CD4-positive, alpha-beta T cell treated with Interleukin-1 beta for 1 hour (primary cell): Measurements from ENCODE around the gene POR.
"Not testable (repeated sequence)": the region's sequence is repeated elsewhere in the genome, so short reads cannot be mapped to it uniquely, and the experiment has no call there.

Experiments
- DNase-seq, 2 donors: peaks; one replicate each; pipeline ENCODE4 v3.0.0-alpha.2; 2020 to 2022

POR gene

DNA sequence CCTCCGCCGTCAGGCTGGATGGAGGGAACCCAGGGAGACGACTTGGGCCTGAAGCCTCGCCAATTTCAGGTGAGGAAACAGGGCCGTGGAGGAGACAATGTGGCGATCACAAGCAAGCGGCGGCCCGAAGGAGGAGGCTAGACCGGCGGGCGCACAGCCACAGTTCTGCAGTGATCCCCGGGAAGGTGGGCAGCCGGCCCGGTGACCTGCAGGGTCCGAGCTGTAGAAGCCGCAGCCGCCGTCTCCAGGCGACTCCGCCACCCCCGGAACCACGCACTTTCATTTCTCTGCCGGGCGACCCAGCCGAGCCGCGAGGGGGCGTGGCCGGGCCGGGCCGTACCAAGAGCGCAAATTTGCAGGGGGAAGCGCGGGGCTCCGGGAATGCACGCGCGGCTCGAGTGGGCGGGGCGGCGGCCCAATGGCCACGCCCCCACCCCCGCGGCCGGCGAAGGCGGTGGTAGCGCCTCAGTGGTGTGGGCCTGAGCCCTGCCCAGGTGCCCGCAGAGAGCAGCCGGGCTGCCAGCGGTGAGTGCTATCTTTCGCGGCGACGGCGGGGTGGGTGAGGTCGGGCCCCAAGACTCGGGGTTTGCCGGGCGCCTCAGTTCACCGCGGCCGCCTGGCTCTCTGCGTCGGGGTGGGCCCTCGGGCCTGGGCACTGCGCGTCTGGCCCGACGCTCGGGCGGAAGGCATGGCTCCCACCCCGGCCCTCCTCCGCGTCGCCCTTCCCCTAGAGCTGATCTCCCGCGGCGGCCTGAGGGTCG is at the start of gene POR:
POR (plus strand) TSS at position 501 of the 761 bp plus-strand sequence. CDS start 38,847 bp downstream, outside the sequence.
- DNase-seq: peak; percentile 96 to 99

DNA sequence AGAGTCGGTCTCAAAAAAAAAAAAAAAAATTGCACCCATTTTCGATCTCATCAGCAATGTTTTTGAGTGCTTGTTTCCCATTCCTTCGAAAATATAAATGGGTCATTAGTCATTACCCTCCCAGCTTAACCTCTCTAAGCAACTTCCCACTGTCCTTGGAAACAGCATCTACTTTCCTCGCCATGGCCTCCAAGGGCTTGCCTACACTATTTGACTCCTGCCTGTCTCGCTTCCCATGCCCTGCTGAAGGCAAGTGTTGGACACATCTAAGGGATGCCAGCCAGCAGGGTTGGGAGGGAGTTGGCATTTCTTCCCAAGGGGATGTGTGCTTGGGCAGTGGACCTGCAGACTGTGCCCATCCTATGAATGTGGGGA is 48.9 kb upstream of the POR start:
- DNase-seq: no peak

DNA sequence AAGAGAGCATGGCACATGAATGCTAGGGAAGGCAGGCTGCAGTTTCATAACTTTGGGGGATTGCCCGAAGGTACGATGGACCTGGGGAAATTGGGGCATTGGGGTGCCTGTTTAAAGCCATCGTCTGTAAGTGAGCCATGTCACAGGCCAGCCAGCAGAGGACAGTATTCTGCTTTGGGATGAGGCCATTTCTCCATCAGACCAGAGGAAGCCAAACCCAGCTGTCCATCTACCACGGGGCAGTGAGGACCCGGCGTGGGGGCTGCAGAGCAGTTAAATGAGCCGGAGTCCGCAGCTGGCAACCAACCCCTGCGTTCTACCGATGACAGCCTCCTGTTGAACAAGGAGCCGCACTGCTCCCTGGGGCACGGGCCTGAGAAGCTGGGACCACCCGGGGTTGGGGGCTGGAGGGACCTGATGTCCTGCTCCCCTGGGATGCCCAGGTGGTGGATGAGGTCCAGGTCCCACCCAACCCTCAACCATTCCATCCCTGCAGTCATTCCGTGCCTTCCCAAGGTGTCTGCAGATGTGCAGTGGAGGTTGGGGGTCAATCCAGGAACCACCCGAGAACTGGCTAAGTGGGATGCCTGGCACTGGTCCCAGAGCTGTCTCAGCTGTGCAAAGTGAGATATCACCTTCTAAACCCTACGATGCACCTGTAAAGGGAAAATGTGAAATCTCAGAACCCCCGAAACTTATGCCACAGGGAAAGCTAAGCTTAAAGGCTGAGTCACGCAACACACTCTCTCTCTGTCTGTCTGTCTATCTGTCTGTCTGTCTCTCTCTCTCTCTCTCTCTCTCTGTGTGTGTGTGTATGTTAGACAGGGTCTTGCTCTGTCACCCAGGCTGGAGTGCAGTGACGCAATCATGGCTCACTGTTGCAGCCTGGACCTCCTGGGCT is 48.2 kb upstream of the POR start:
- DNase-seq: peak; percentile 58 to 62

DNA sequence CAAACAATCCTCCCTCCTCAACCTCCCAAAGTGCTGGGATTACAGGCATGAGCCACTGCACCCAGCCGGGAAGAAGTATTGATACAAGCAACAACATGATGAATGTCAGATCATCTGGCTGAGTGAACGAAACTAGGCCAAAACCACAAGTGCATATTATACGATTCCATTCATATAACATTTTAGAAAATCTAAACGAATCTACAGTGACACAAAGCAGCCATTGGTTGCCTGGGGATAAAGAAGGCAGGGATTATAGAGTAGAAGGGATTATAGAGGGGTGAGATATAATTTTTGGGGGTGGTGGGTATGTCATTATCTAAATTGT is 47.6 kb upstream of the POR start:
- DNase-seq: no peak

DNA sequence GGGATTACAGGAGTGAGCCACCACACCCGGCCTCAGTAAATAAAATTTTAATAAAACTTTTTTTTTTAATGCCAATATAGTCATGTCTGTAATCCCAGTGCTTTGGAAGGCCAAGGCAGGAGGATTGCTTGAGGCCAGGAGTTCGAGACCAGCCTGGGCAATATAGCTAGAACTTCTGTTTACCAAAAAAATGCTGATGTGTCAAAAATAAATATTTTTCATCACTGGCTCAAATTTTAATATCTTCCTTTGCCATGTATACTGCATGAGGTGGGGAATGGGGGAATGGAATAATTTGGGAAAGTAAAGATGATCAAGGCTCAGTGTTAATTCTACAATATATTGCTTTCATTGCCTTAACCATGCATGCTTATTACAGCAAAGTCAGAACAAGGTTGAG is 46.8 kb upstream of the POR start:
- no peak for DNase-seq

DNA sequence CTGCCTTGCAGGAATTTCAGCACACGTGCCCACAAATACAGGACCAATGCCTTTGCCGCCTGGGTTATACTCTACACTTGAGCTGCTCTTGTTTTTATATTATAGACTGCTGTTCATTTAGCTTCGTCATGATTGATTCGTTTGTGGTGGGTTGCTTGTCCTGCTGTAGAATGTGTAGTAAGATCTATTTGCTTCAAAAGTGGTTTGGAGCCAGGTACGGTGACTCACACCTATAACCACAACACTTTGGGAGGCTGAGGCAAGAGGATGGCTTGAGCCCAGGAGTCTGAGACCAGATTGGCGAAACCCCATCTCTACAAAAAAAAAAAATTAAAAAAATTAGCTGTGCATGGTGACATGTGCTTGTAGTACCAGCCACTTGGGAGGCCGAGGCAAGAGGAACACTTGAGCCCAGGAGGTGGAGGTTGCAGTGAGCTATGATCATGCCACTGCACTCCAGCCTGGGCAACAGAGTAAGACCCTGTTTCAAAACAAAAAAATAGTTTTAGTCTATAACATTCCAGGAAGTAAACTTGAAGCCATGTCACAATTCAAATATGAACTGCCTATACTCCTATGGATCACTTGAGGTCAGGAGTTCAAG is 45.1 kb upstream of the POR start:
- DNase-seq: no peak

DNA sequence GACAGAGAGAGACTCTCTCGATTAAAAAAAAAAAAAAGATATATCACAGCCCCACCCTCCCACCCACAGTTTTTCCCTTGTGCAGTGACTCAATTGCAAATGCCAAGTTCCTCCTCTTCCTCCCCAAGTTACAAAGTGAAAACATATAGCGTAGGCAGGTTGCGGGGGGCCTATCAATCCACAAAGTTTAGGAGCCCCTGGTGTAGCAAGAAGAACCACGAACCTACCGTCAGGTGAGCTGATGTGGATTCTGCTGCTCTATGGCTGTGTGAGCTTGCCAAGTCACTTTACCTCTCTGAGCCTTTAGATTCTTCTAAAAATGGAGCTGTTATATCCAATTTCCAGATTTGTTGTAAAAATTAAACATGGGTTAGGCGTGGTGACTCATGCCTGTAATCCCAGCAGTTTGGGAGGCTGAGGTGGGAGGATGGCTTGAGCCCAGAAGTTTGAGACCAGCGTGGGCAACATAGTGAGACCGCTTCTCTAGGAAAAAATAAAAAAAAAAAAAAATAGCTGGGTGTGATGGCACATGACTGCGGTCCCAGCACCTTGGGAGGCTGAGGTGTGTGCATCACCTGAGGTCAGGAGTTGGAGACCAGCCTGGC is 44.3 kb upstream of the POR start:
- no peak for DNase-seq

DNA sequence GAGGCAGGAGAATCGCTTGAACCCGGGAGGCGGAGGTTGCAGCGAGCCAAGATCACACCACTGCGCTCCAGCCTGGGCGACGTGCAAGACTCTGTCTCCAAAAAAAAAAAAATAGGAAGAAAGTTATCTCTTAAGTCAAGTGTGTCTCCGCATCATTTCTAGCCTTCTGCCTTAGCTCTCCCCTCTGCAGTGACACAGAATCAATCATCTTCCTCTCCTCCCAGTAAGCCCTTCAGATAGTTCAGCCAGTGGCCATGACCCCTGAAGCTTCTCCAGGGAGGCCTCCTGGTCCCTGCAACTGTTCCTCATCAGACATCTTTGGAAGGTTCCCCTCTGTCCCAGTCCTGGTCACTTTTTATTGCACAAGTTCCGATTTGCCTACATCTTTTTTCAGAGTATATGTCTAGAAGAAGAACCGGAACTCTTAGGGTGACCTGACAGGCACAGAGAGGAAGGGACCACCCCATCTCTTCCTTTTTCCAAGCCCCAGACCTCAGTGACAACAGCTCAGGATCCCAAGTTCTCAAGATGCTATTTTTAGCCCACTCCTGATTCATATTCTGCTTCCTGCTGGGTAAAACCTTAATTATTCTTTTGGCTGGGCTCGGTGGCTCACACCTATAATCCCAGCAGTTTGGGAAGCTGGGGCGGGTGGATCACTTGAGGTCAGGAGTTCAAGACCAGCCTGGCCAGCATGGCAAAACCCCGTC is 42.7 kb upstream of the POR start:
- no peak for DNase-seq

DNA sequence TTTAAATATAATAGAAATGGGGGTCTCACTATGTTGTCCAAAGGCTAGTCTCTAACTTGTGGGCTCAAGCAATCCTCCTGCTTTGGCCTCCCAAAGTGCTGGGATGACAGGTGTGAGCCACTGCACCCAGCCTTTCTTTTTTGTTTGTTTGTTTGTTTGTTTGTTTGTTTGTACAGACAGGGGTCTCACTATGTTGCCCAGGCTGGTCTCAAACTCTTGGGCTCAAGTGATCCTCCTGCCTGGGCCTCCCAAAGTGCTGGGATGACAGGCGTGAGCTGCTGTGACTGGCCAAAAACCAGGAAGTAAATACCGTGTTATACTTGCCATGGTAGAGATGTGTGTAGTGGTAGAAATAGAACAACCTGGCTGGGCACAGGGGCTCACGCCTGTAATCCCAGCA is 40.8 kb upstream of the POR start:
- DNase-seq: not testable (repeated sequence)

DNA sequence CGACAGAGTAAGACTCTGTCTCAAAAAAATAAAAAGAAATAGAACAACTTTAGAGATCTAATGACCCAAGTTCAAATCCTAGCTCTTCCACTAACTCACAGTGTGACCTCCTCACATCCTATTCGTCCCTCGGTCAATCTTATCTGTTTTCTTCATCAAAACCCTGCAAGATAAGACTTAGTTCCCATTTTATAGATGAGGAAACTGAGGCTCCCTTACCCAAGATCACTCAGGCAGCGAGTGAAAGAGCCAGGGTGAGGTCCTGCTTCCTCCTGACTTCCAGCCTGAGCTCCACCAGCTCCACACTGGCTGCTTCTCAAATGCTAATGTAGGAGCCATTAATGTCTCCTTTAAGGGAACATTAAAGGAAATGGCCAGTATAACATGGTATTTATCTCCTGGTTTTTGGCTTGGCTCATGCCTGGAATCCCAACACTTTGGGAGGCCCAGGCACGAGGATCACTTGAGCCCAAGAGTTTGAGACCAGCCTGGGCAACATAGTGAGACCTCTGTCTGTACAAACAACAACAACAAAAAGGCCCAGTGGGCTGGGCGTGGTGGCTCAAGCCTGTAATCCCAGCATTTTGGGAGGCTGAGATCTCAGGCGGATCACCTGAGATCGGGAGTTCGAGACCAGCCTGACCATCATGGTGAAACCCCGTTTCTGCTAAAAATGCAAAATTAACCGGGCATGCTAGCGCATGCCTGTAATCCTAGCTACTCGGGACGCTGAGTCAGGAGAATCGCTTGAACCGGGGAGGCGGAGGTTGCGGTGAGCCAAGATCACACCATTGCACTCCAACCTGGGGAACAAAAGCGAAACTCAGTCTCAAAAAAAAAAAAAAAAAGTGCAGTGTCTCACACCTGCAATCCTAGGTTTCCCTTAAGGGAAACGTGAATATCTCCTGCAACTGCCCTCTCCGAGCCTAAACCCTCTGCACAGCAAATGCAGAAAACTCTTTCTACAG is 39.6 kb upstream of the POR start:
- DNase-seq: no peak

DNA sequence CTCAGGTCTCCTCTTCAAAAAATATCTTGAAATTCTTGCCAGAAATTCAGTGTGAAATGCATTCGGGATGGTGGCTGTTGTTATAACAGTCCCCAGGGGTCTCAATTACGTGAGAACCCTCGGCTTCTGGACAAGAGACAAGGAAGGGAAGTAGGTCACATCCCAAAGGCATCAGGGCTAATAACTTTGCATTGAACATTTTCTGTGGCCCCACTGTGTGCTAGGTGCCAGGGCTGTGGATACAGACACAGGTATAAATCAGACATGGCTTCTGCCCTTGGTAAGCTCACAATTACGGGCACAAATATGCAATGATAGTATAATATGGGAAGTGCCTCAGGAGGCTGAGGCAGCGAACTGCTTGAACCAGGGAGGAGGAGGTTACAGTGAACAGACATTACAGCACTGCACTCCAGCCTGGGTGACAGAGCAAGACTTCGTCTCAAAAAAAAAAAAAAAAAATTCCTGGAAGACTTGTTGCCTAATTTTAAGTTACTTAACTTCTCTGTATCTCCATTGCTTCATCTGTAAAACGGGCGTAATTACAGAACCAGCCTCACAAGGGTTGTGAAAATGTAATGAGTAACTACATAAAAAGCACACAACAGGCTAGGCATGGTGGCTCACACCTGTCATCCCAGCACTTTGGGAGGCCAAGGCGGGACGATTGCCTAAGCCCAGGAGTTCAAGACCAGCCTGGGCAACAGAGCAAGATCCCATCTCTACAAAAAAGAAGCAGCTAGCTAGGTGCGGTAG is 38.7 kb upstream of the POR start:
- peak in 1 of 2 donors; percentile 48 for DNase-seq

DNA sequence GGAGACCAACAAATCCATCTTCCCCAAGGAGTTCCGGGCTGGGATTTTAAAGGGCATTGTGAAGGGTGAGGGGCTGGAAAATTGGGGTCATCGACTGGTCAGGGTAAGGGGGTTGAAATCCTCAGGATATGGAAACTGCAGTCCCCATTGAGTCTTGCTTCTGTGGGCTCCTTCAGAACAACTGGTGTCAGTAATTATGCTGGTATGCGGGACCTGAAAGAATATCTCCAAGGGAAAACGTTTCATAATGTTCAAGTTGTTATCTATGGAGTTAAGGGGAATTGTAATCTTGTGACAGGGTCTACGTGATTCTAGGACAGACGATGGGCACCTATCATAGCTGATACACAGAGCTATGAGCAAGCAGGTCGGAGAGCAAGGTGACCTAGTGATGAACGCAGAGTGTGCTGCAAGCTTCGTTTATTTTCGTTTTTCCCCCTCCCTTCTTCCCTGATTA is 36.6 kb upstream of the POR start:
- DNase-seq: no peak

DNA sequence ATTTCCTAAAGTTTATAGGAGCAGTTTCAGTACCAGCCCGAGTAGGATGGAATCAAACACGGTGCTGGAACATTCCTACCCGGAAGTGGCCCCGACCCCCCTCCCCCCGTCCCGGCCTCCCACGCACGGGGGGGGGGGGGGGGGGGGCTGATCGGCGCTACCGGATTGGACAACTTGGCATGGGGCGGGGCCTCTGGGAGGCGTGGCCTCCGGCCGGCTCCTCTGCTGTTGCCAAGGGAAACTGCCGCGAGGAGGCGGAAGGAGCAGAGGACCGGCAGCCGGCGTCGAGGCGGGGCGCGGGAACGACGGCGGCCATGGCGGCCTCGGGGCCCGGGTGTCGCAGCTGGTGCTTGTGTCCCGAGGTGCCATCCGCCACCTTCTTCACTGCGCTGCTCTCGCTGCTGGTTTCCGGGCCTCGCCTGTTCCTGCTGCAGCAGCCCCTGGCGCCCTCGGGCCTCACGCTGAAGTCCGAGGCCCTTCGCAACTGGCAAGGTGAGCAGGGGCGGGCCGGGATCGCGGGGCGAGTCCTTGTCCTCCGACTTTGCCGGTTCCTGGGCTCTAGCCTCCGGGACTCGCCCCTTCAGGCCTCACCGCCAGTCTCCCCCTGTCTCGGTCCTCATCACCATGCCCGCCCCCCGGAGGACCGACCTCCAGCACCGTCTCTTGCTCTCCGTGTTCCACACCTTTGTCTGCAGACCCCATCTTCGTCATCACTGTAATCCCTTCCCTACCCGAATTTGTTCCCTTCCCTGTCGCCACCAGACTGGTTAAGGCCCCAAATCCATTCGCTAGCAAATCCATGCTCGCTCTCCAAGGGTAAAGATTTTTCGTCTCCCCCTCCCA is 36.0 kb upstream of the POR start, which contains the start of gene RHBDD2:
RHBDD2 (plus strand) TSS at position 266 of the 843 bp plus-strand sequence; CDS start at position 315, 49 bp downstream.
- peak; percentile 96 to 97 for DNase-seq

DNA sequence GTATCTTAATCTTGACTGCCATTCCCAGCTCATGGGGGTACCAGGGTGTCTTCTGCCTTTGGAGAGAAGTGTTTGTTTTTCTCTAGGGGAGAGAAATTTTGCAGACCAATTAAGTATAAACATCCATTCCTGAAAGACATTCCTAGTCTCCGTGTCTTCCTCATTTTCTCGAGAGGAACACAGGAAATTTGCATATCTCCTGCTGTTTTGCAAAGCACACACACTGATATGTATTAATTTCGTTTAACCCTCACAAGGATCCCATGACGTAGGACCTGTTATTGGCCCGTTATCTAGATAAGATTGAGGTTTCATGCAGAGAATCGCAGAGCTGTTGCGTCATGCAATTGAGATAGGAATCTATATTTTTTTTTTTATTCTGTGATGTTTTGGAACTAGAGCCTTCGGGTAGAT is 35.2 kb upstream of the POR start:
- DNase-seq: peak; percentile 50 to 69

DNA sequence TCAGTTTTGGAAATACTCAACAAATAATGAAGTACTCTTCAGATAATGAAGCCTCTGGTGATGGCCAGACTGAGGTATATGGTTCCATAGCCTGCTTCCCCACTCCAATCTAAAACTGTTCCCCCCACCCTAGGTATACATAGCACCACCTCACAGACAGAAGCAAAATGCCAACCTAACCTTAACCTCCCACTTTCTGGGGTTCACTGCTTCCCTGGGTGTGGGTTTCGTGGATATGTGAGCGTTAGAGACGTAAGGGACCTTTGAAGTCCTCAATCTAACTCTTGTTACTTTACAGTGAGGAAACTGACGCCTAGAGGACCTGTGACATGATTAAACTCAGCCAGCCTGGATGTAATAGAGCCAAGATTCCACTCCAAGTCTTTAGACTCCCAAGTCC is 34.7 kb upstream of the POR start:
- no peak for DNase-seq

DNA sequence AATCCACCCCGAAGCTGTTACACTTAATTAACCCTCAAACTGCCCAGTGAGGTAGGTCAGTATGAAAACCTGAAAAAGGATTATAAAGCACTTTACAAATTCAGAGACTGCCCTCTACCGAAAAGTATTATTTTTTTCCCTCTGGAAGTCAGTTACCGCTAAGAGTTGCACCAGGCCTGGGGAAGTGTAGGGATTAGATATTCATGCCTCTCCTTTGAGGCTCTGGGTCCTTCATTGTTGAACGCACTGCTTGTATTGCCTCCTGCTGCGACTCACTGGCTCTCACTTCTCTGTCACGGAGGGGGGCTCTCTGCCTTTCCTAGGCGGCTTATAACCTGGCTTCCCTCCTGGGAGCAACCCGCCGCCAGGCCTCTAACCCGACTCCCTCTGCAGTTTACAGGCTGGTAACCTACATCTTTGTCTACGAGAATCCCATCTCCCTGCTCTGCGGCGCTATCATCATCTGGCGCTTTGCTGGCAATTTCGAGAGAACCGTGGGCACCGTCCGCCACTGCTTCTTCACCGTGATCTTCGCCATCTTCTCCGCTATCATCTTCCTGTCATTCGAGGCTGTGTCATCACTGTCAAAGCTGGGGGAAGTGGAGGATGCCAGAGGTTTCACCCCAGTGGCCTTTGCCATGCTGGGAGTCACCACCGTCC is 33.4 kb upstream of the POR start:
- DNase-seq: no peak

DNA sequence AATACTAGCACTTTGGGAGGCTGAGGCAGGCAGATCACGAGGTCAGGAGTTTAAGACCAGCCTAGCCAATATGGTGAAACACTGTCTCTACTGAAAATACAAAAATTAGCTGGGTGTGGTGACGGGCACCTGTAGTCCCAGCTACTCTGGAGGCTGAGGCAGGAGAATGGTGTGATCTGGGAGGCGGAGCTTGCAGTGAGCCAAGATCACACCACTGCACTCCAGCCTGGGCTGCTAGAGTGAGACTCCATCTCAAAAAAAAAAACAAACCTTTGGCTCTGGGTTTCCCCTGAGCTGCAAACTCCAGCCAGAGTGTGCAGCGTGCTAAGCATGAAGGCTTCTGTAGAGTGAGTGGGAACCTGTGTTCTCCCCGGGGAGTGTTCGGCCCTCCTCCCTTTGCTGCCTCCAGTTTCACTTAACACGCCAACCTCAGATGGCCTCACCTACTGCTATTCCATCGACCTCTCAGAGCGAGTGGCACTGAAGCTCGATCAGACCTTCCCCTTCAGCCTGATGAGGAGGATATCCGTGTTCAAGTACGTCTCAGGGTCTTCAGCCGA is 31.6 kb upstream of the POR start:
- not testable (repeated sequence) for DNase-seq

DNA sequence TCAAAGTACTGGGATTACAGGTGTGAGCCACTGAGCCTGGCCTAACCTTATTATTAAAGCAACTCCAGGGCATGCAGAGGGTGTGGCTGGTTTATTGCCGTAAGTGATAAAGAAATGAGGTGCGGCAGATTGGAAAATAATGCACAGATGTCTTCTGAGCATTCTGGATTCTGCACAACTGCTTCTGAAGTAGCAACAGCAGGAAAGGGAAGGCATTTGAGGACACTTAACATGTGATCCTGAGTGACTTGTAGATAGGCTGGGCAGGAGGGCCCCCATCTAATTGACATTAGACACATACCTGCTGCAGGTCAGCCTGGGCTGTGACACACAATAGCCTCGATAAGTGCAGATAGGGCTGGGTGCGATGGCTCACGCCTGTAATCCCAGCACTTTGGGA is 30.5 kb upstream of the POR start:
- no peak for DNase-seq

DNA sequence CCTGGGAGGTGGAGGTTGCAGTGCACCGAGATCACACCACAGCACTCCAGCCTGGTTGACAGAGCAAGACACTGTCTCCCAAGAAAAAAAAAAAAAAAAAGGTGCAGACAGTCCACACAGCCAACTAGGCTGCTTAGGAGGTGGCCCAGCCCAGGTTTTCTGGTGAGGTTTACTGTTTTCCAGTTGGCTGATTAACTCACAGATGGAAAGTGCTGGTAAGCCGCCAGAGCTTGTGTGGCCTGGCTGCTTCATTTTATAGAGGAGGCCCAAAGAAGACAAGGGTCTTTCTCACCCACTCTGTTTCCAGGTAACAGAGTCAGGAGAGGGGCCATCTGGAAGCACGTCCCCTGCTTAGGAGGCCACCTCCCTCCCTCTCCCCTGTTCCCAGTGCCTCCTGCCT is 29.9 kb upstream of the POR start:
- DNase-seq: no peak
